ENCODE data around the gene FBXL12.

GRCh38 chr19:9835507-9835949, 16.6 kb upstream of the FBXL12 start:
- no peak for TF ChIP-seq CTCF (IDR thresholded peaks at IDR 0.05)
- no peak for TF ChIP-seq POLR2A (IDR thresholded peaks at IDR 0.05)

Data from sigmoid colon (tissue), 3 donors.